Gastrocnemius medialis (tissue), 4 donors: ENCODE data around the gene LIX1. TPM values are rescaled to one million over a fixed set of nuclear protein-coding genes. Genes with fewer than 3 reads are reported as not detected.
"Not testable (repeated sequence)": the region's sequence is repeated elsewhere in the genome, so short reads cannot be mapped to it uniquely, and the experiment has no call there.

Source experiments
- ATAC-seq, 2 donors: fragments of 150-250 bp; one replicate each; pipeline ENCODE4 v1.9.1; 2016
- DNase-seq, 2 donors: peaks; one replicate each; pipeline ENCODE4 v3.0.0-alpha.2; 2019
- H3K27ac ChIP-seq, 4 donors: fragments of 200-600 bp; sonication (generic); 1 replicate in 1 of 4; 2 replicates in 3 of 4; pipeline ENCODE4 v1.5.1; 2016 to 2018; ENCODE audit warnings: mild to moderate bottlenecking in 2 of 4, moderate library complexity in 1 of 4
- H3K27me3 ChIP-seq, 3 donors: fragments of 200-600 bp; sonication (generic) in 2 of 3; 1 replicate in 1 of 3; 2 replicates in 2 of 3; pipeline versions ENCODE4 v1.5.1 to v1.6.0; 2016 to 2019; ENCODE audit warnings: mild to moderate bottlenecking in 1 of 3, moderate library complexity in 1 of 3
- H3K36me3 ChIP-seq, 2 donors: fragments of 200-600 bp; sonication (generic) in 1 of 2; one replicate each; pipeline ENCODE4 v1.5.1; 2017 to 2018
- H3K4me1 ChIP-seq, 2 donors: fragments of 200-600 bp; sonication (generic) in 1 of 2; one replicate each; pipeline ENCODE4 v1.5.1; 2016 to 2017; ENCODE audit warnings: mild to moderate bottlenecking in 2 of 2
- H3K4me3 ChIP-seq, 4 donors: fragments of 200-600 bp; sonication (generic) in 3 of 4; 1 replicate in 1 of 4; 2 replicates in 3 of 4; pipeline ENCODE4 v1.5.1; 2016 to 2019; ENCODE audit warnings: mild to moderate bottlenecking in 2 of 4
- H3K9me3 ChIP-seq, 3 donors: fragments of 200-600 bp; sonication (generic) in 2 of 3; 1 replicate in 1 of 3; 2 replicates in 2 of 3; pipeline ENCODE4 v1.5.1; 2016 to 2019
- POLR2A ChIP-seq, 2 donors: fragments of 450-650 bp; IDR thresholded peaks; one replicate each; pipeline ENCODE4 v1.6.1; 2017; ENCODE audit warnings: antibody characterized with exemption in 2 of 2, mild to moderate bottlenecking in 2 of 2, moderate library complexity in 2 of 2
- in situ Hi-C, 4 donors: fragments of 200-750 bp; cut with MboI; loops; one replicate each; pipeline versions ENCODE4 v1.15.0 to v1.8.0; 2017; ENCODE audit warnings: low sequenced_read_pairs in 4 of 4
- intact Hi-C: fragments of 100-400 bp; cut with DNase I; formaldehyde crosslinking; loops from one replicate; pipeline ENCODE4 v1.15.1; 2023; ENCODE audit warnings: low total_unique reads
- total RNA-seq, 4 donors: library from RNA; depleted of rRNA; stranded (reverse); fragments of >200 nt; gene quantifications; one replicate each; pipeline versions ENCODE4 v1.1.0 to v1.2.3, GENCODE V29; 2016
- TF ChIP-seq, protein P1 (sequence below), 5 experiments: fragments of 450-650 bp in 3 of 5; fragments of 200-600 bp in 2 of 5; sonication (generic) in 2 of 5; IDR thresholded peaks in 4 of 5; conservative IDR thresholded peaks in 1 of 5; 1 replicate in 4 of 5; 2 replicates in 1 of 5; pipeline ENCODE4 v1.5.1; 2016 to 2019; ENCODE audit warnings: antibody characterized with exemption in 5 of 5, mild to moderate bottlenecking in 3 of 5, moderate library complexity in 3 of 5

LIX1 gene
- total RNA-seq, 4 donors from 2014 or later: not detected

DNA sequence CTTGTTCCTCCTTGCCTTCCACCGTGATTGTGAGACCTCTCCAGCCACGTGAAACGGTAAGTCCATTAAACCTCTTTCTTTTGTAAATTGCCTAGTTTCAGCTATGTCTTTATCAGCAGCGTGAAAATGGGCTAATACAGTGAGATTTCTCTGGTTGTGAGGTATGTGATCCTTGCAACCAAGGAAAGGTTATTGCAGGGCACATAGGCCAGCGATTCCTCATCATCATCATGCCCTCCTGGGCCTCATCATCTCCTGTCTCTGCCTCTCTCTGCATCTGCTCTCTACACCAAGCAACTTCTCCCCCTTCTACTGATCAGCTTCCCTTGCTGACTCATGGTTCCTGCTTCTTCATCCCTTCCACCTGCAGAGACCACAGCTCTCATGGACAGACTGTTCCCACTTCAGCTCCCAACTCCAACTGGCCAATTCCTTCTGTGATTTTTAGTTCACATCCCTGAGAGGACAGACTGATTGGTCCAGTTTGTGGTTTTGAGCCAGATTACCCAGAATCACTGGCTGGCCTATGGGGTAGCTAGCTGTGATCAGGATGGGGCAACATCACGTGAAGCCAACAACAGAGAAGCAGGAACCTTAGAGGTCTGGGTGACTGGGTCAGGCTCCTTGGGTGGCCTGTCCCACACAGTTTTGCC is 53.1 kb downstream of the LIX1 start:
- H3K4me1 ChIP-seq: peaks cover 0 to 3% of the 10 kb centered on the region in 2 donors
- no peak for DNase-seq
- H3K27ac ChIP-seq: no peak overlapping the region
- intact Hi-C loops: no loop called here
- no peaks in the 10 kb centered on the region for H3K27me3 ChIP-seq
- in situ Hi-C loops: no loop called here
- H3K4me3 ChIP-seq: no peak overlapping the region
- H3K36me3 ChIP-seq: no peaks in the 10 kb centered on the region
- ATAC-seq: no peak
- TF ChIP-seq POLR2A (IDR thresholded peaks at IDR 0.05): no peak
- TF ChIP-seq, protein P1, sequence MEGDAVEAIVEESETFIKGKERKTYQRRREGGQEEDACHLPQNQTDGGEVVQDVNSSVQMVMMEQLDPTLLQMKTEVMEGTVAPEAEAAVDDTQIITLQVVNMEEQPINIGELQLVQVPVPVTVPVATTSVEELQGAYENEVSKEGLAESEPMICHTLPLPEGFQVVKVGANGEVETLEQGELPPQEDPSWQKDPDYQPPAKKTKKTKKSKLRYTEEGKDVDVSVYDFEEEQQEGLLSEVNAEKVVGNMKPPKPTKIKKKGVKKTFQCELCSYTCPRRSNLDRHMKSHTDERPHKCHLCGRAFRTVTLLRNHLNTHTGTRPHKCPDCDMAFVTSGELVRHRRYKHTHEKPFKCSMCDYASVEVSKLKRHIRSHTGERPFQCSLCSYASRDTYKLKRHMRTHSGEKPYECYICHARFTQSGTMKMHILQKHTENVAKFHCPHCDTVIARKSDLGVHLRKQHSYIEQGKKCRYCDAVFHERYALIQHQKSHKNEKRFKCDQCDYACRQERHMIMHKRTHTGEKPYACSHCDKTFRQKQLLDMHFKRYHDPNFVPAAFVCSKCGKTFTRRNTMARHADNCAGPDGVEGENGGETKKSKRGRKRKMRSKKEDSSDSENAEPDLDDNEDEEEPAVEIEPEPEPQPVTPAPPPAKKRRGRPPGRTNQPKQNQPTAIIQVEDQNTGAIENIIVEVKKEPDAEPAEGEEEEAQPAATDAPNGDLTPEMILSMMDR (IDR thresholded peaks at IDR 0.05 in 4 of 5, conservative IDR thresholded peaks at IDR 0.05 in 1 of 5): no peak
- H3K9me3 ChIP-seq: no peaks in the 10 kb centered on the region

- Histone ChIP-seq H3K27me3 (no peaks in the 10 kb centered on the region), H3K9me3 (no peaks in the 10 kb centered on the region), H3K36me3 (no peaks in the 10 kb centered on the region), H3K4me1 (peaks cover 0 to 3% of the 10 kb centered on the region in 2 donors), H3K27ac (no peak overlapping the region), H3K4me3 (no peak overlapping the region)
- intact Hi-C loops: no loop called here
- no peak for DNase-seq
- ATAC-seq: no peak
- no peak for TF ChIP-seq POLR2A (IDR thresholded peaks at IDR 0.05)
- TF ChIP-seq, protein P1 (IDR thresholded peaks at IDR 0.05 in 4 of 5, conservative IDR thresholded peaks at IDR 0.05 in 1 of 5): no peak
- in situ Hi-C loops: no loop called here
Measured at GRCh38 chr5:97088774-97089148, 53.6 kb downstream of the LIX1 start.

DNA sequence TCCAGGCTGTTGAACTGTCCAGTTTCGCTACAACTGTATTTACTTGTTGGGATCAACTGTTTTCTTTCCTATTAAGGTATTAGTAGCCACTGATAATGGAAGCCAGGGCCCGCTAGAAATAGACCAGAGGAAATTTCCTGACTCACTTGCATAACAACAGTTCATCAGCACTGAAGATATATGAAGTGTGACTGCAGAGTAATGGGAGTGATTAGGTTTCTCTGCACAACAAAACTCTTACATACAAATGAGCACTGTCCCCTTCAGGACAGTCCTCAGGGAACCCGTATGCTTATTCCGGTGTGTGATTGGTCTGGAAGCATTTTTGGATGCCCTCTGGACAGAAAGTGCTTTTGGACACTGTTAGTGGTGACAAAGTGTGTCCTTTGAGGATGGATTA is 55.3 kb downstream of the LIX1 start:
- Histone ChIP-seq H3K36me3 (no peaks in the 10 kb centered on the region), H3K4me3 (no peak overlapping the region), H3K27me3 (no peaks in the 10 kb centered on the region), H3K4me1 (peaks cover 0 to 3% of the 10 kb centered on the region in 2 donors), H3K27ac (no peak overlapping the region), H3K9me3 (no peaks in the 10 kb centered on the region)
- no peak for TF ChIP-seq POLR2A (IDR thresholded peaks at IDR 0.05)
- TF ChIP-seq, protein P1 (IDR thresholded peaks at IDR 0.05 in 4 of 5, conservative IDR thresholded peaks at IDR 0.05 in 1 of 5): no peak
- in situ Hi-C loops: no loop called here
- intact Hi-C loops: no loop called here
- DNase-seq (no peak), ATAC-seq (peak; percentile 39 to 72)

DNA sequence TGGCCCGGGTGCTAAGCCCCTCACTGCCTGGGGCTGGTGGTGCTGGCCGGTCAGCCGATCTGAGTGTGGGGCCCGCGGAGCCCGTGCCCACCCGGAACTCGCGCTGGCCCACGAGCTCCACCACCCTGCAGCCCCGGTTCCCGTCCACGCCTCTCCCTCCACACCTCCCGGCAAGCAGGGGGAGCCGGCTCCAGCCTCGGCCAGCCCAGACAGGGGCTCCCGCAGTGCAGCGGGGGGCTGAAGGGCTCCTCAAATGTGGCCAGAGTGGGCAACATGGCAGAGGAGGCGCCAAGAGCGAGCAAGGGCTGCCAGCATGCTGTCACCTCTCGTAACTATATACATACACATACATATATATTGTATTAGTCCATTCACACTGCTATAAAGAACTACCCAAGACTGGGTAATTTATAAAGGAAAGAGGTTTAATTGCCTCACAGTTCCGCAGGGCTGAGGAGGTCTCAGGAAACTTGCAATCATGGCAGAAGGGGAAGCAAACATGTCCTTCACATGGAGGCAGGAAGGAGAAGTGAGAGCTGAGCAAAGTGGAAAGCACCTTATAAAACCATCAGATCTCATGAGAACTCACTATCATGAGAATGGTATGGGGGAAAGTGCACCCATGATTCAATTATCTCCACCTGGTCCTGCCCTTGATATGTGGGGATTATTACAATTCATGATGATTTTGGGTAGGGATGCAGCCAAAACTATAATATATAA is 56.8 kb downstream of the LIX1 start:
- ATAC-seq: no peak

GRCh38 chr5:97084782-97085458 is 57.5 kb downstream of the LIX1 start:
- H3K4me3 ChIP-seq, H3K36me3 ChIP-seq, intact Hi-C loops, in situ Hi-C loops, ATAC-seq, H3K27me3 ChIP-seq, H3K4me1 ChIP-seq, H3K9me3 ChIP-seq, DNase-seq, H3K27ac ChIP-seq: not testable (repeated sequence)

More for the DNA sequence above, 56.8 kb downstream of the LIX1 start:
- Histone ChIP-seq H3K4me3 (no peak overlapping the region), H3K27me3 (no peaks in the 10 kb centered on the region), H3K27ac (no peak overlapping the region), H3K4me1 (peaks cover 0 to 3% of the 10 kb centered on the region in 2 donors), H3K36me3 (no peaks in the 10 kb centered on the region), H3K9me3 (no peaks in the 10 kb centered on the region)
- DNase-seq: no peak
- intact Hi-C loops (no loop called here), in situ Hi-C loops (no loop called here)
- TF ChIP-seq, protein P1 (IDR thresholded peaks at IDR 0.05 in 4 of 5, conservative IDR thresholded peaks at IDR 0.05 in 1 of 5): no peak
- TF ChIP-seq POLR2A (IDR thresholded peaks at IDR 0.05): no peak
